Measurements from ENCODE around the gene S1PR4. TPM values are rescaled to one million over a fixed set of nuclear protein-coding genes. Genes with fewer than 3 reads are reported as not detected.

Gene S1PR4
- total RNA-seq, 1 donor from 2014 or later = not detected

DNA sequence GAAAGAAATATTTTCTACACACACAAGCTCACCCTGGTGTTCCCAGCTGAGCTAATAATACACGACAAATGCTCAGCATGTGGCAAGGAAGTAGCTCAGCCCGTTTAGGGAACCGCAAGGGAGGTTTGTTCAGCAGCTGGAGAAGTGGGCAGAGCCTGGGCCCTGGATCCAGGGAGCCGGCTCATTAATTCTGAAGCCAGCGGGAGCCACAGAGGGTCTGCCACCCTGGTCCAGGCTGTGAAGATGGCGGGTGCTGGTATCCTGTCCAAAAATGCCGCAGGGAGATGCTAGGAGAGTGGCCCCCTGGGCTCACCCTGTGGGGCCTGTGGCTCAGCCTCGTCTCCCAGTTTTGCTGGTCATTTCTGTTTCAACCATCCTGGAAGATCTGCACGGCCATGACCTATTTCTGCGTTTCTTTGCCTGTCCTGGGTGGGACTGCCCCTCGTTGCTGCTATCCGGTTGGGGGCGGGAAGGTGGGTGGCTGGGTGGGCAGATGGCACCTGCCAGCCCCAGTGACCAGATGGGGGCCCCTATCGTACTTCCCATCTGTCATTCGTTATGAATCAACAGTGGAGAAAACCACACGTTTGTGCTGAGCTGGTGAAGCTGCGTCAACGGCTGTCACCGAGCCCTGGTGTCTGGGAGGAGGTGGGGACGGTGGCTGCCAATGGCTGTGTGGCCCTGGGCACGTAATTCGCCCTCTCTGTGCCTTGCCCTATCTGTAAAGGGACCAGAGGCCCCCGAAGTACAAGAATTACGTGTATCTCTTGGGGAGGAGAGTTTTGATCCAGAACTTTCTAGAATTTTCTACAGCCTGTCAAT, 45.4 kb upstream of the S1PR4 start:
- no peak overlapping the region for H3K27ac Mint-ChIP-seq (ENCODE audit: unreplicated experiment)
- peak; percentile 32 for DNase-seq (ENCODE audit: low read depth)

DNA sequence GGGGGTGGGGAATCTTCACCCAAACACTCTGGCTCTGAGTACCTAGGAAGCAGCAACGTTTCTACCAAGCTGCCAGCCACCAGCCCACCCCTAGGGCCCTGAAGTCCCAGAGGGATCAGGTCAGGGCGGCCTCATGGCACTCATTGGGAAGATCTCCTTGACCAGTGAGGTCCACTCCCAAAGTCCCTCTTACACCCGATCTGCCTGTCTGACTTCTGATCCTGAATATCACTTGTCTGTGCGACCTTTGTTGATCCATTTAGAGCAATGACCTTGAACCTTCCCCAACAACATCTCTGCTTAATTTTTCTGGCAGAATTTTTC, 44.8 kb upstream of the S1PR4 start:
- H2AFZ ChIP-seq (ENCODE audit: low read depth, low read length) = no peak overlapping the region
- no peaks in the 10 kb centered on the region for H3K9me3 ChIP-seq (ENCODE audit: insufficient read depth, low read depth, low read length)
- DNase-seq (ENCODE audit: low read depth) (no peak), FAIRE-seq (no peak)
- Mint-ChIP-seq H3K27me3 (ENCODE audit: low read depth, unreplicated experiment) (peaks cover 3% of the 10 kb centered on the region), H3K4me3 (ENCODE audit: unreplicated experiment) (no peak overlapping the region), H3K36me3 (ENCODE audit: low read depth, unreplicated experiment) (no peaks in the 10 kb centered on the region), H3K4me1 (ENCODE audit: low read depth, unreplicated experiment) (no peaks in the 10 kb centered on the region), H3K9me3 (ENCODE audit: unreplicated experiment) (no peaks in the 10 kb centered on the region), H3K27ac (ENCODE audit: unreplicated experiment) (no peak overlapping the region)
- no peak for TF ChIP-seq EZH2 (IDR thresholded peaks at IDR 0.05; ENCODE audit: insufficient read depth, low read length)
- TF ChIP-seq, protein P1, sequence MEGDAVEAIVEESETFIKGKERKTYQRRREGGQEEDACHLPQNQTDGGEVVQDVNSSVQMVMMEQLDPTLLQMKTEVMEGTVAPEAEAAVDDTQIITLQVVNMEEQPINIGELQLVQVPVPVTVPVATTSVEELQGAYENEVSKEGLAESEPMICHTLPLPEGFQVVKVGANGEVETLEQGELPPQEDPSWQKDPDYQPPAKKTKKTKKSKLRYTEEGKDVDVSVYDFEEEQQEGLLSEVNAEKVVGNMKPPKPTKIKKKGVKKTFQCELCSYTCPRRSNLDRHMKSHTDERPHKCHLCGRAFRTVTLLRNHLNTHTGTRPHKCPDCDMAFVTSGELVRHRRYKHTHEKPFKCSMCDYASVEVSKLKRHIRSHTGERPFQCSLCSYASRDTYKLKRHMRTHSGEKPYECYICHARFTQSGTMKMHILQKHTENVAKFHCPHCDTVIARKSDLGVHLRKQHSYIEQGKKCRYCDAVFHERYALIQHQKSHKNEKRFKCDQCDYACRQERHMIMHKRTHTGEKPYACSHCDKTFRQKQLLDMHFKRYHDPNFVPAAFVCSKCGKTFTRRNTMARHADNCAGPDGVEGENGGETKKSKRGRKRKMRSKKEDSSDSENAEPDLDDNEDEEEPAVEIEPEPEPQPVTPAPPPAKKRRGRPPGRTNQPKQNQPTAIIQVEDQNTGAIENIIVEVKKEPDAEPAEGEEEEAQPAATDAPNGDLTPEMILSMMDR (IDR thresholded peaks at IDR 0.05; ENCODE audit: insufficient read depth, low read depth, low read length) = no peak
- H3K36me3 ChIP-seq (ENCODE audit: insufficient read depth, low read length) = no peaks in the 10 kb centered on the region
- no peaks in the 10 kb centered on the region for H3K27me3 ChIP-seq (ENCODE audit: insufficient read depth, low read length)
- no peak overlapping the region for H3K9ac ChIP-seq (ENCODE audit: low read length)
- peaks cover 9% of the 10 kb centered on the region for H3K4me1 ChIP-seq (ENCODE audit: insufficient read depth, low read length)
- H3K27ac ChIP-seq (ENCODE audit: low read depth, low read length) = no peak overlapping the region
- no peak overlapping the region for H3K4me2 ChIP-seq (ENCODE audit: low read length)
- no peaks in the 10 kb centered on the region for H4K20me1 ChIP-seq (ENCODE audit: insufficient read depth, low read length)
- no peaks in the 10 kb centered on the region for H3K79me2 ChIP-seq (ENCODE audit: insufficient read depth, low read length)
- no peak overlapping the region for H3K4me3 ChIP-seq (ENCODE audit: insufficient read depth, low read depth, low read length)

More for the DNA sequence above, 45.4 kb upstream of the S1PR4 start:
- Histone ChIP-seq H3K4me1 (ENCODE audit: insufficient read depth, low read length) (peaks cover 9% of the 10 kb centered on the region), H3K27me3 (ENCODE audit: insufficient read depth, low read length) (no peaks in the 10 kb centered on the region), H2AFZ (ENCODE audit: low read depth, low read length) (peak overlapping the region; percentile 26), H4K20me1 (ENCODE audit: insufficient read depth, low read length) (no peaks in the 10 kb centered on the region), H3K36me3 (ENCODE audit: insufficient read depth, low read length) (no peaks in the 10 kb centered on the region), H3K4me3 (ENCODE audit: insufficient read depth, low read depth, low read length) (no peak overlapping the region), H3K27ac (ENCODE audit: low read depth, low read length) (no peak overlapping the region), H3K4me2 (ENCODE audit: low read length) (peak overlapping the region; percentile 63), H3K9me3 (ENCODE audit: insufficient read depth, low read depth, low read length) (no peaks in the 10 kb centered on the region), H3K79me2 (ENCODE audit: insufficient read depth, low read length) (no peaks in the 10 kb centered on the region), H3K9ac (ENCODE audit: low read length) (no peak overlapping the region)
- no peak for TF ChIP-seq EZH2 (IDR thresholded peaks at IDR 0.05; ENCODE audit: insufficient read depth, low read length)
- TF ChIP-seq, protein P1 (IDR thresholded peaks at IDR 0.05; ENCODE audit: insufficient read depth, low read depth, low read length) = no peak
- H3K36me3 Mint-ChIP-seq (ENCODE audit: low read depth, unreplicated experiment) = no peaks in the 10 kb centered on the region
- FAIRE-seq = no peak
- H3K9me3 Mint-ChIP-seq (ENCODE audit: unreplicated experiment) = no peaks in the 10 kb centered on the region
- H3K27me3 Mint-ChIP-seq (ENCODE audit: low read depth, unreplicated experiment) = peaks cover 3% of the 10 kb centered on the region
- no peak overlapping the region for H3K4me3 Mint-ChIP-seq (ENCODE audit: unreplicated experiment)
- H3K4me1 Mint-ChIP-seq (ENCODE audit: low read depth, unreplicated experiment) = no peaks in the 10 kb centered on the region

Data from astrocyte (in vitro differentiated cells and primary cell).